Measurements from ENCODE around the gene PTPN14.

- TF ChIP-seq POLR2A (IDR thresholded peaks at IDR 0.05; ENCODE audit: borderline replicate concordance, extremely low read depth, insufficient read depth, insufficient read length) (no peak), CTCF (IDR thresholded peaks at IDR 0.05 in 2 of 3, conservative IDR thresholded peaks at IDR 0.05 in 1 of 3; ENCODE audit: borderline replicate concordance in 1 of 3, insufficient read depth in 1 of 3, low read depth in 2 of 3, low read length in 2 of 3) (no peak), FOSL1 (IDR thresholded peaks at IDR 0.05; ENCODE audit: low read depth) (no peak), RAD21 (IDR thresholded peaks at IDR 0.05; ENCODE audit: low read depth) (no peak), REST (IDR thresholded peaks at IDR 0.05; ENCODE audit: low read depth) (no peak), CEBPB (IDR thresholded peaks at IDR 0.05; ENCODE audit: low read depth) (no peak)
Measured at GRCh38 chr1:214453109-214453722, 98.2 kb downstream of the PTPN14 start.
